Suppressor macrophage treated with lipopolysaccharide for 1 hour (primary cell): Measurements from ENCODE around the gene ZNF750.

ENCODE experiments used
- DNase-seq, 3 donors: peaks; one replicate each; pipeline ENCODE4 v3.0.0-alpha.2; 2020 to 2022

ZNF750 gene

GRCh38 chr17:82859431-82860403, 19.9 kb upstream of the ZNF750 start:
- DNase-seq = peak; percentile 91 to 94 (median 94)

DNA sequence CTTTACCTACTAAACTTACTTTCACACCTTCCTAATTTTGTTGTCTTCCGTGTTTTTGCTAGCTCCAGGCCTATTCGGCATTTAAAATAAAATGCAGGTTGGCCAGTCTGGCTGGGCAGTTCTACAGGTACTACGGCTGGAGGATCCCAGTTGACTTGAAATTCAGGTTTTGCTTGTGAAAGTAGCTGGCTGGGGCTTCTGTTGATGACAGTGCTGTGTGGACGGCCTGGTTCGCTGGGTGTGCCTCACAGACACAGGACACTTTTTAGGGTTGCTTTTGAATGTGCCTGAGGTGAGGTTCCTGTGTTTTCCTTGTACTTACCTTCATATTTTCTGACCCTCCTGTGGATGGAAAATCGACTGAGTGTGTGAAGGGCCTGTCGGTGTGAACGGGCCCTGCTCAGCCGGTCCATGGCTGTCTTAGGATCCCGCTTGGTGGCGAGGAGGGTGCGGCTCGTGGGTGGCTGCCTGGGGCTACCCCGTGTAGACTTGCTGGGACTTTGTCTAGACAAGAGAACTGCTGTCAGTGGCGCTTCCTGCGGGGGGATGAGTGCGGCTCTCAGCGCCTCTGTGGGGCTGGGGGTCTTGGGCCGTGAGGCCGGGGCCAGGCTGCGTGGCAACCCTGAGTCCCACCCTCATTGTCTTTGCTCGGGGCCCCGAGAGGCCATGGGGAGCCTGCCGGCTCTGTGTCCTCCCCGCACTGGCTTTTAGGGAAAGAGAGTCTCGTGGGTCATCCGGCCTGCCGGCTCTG, 18.7 kb upstream of the ZNF750 start:
- no peak for DNase-seq

DNA sequence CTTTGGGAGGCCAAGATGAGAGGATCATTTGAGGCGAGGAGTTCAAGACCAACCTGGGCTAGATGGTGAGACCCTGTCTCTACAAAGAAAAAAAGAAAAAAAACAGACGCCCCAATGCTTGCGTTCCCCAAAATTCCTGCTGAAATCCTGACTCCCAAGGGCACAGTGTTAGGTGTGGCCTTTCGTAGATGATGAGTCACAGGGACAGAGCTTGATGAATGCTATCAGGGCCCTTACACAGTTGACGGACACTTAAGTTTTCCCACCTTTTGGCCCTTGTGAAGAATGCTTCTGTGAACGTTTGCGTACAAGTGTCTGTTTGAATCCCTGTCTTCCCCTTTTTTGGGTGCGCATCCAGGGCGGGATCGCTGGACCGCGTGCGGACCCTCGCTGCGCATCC, 16.5 kb upstream of the ZNF750 start:
- no peak for DNase-seq

DNA sequence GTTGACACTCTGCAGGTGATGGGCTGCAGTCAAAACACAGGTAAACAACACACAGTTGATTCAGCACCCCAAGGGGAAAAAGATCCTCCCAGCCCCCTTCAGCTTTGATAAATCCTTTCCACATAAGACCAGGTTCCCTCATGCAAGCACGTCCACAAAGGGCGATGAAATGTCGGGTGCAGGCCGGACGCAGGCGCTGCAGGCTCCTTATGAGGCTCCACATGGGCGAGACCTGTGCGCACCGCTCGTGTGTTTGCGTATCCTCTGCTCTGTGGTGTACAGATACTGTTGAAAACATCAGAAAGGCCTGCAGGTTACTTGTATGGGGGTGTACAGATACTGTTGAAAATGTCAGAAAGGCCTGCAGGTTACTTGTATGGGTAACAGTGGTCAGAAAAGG, 14.4 kb upstream of the ZNF750 start:
- no peak for DNase-seq

GRCh38 chr17:82851381-82851780, 11.6 kb upstream of the ZNF750 start:
- DNase-seq = no peak

DNA sequence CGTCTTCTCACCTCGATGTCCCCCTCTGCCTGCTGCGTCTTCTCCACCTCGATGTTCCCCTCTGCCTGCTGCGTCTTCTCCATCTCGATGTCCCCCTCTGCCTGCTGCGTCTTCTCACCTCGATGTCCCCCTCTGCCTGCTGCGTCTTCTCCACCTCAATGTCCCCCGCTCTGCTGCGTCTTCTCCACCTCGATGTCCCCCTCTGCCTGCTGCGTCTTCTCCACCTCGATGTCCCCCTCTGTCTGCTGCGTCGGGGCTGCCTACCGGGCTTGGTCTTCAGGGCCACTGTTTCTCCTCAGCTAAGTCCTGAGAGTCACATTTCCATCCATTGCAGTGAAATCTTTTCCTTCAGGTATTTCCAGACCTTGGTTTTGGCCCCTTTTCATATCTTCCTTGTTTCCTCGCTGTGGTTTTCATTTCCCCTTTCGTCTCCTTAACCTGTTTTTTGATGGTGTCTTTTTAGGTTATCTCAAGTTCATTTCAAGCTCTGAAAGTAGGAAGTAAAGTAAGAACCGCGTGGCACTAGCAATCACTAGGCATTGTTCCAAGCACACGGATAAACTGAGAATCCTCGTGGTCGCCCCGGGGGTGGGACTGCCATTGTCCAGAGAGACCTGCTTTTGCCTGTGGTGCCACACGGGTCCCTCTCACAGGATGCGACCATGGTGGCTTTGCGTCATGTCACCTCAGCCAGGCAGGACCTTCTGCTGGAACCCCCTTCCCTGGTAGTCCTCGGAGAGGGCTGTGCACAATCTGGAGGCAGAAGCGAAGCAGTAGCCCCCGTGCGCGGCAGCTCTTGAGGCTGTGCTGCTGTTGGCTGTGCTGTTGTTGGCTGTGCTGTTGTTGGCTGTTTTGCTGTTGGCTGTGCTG, 9.5 kb upstream of the ZNF750 start:
- no peak for DNase-seq

DNA sequence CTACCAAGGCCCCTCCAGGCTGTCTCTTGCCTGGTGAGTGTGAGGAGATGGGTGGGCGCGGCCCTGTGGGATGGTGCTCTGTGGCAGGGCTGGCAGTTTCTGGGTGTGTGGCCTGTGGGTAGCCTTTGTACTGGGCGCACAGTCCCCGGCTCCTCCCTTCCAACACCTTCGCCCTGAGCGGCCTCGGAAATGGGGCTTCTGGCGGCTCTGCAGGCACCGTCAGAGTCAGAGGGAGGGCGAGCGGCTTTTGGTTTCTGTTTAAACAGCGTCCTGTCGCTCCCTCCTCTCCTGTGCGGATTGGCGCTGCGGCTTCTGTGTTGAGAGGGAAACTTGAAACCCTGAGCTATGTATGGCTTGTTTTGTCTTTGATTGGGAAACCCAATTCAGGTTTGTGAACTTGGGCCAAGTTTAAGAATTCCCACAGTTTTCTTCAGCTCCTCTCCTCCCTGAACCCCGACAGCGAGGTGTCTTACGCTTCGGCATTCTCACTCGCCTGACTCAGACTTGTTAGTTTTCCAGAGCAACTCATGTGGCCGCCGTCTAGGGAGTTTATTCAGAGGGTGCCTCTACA, 8.3 kb upstream of the ZNF750 start:
- DNase-seq = no peak

GRCh38 chr17:82846061-82846691, 6.4 kb upstream of the ZNF750 start:
- no peak for DNase-seq

- no peak for DNase-seq
Observed at GRCh38 chr17:82845163-82845807, 5.5 kb upstream of the ZNF750 start.

- DNase-seq = no peak
Observed at GRCh38 chr17:82844796-82845162, 5.0 kb upstream of the ZNF750 start.

GRCh38 chr17:82843904-82844680, 4.3 kb upstream of the ZNF750 start:
- DNase-seq = no peak

DNA sequence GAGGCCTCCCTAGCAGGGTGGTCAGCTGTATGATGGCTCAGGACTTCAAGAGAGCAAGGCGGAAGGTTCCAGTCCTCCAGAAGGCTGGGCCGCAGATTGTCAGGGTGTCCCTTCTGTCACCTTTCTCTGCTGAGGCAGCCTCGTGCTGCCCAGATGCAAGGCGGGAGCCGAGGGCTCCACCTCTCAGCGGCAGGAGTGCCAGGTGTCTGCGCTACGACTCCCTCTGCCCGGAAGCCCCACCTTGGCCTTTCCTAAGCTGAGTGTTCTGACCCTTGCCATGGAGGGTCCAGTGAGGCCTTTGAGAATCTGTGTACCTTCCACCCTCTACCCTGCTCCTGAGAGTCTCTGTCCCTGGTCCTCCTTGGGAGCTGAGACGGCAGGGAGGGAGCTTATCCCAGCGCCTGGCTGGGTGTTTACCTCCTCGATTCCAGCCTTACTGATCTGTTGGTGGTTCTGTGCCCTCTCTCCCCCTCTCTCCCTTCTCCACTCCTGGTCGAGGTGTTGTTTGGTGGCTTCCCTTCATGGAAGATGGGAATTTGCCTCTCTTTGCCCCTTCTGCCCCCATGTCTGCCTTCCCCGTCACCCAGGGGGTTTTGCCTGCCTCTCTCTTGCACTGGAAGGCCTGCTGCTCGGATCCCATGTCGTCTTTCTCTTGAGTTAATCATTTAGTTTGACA, 2.2 kb upstream of the ZNF750 start:
- no peak for DNase-seq

GRCh38 chr17:82840431-82840831, 609 bp upstream of the ZNF750 start:
- no peak for DNase-seq

DNA sequence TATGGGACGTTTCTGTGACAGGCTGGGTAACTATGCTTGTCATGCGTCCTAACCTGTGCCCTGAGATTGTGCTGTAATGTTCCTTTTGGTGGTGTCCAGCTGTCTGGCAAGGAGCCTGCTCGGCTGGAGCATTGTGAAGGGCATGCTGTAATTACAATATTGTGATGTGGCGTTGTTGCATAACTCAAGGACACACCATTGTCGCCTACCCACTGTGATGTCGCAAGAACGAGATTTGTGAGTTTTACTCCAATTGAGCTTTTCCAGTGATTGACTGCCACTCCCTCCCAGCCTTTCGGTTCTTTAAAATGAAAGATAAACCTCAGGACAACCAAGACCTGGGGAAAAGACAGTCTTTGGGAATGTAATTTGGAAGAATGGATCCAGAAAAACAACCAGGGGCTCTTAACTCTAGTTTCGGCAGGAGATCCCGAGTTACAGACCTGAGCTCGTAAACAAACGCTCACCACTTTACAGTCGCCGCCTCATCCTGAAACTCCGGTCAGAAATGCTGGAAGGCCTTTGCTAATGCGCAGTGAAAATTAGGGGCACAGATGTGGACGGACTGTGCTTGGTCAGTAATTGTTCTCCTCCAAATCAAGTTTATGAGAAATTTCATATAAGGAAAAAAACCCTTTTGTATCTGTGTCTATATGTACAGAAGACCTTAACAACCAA, 1.3 kb downstream of the ZNF750 start:
- peak; percentile 86 to 92 (median 88) for DNase-seq

DNA sequence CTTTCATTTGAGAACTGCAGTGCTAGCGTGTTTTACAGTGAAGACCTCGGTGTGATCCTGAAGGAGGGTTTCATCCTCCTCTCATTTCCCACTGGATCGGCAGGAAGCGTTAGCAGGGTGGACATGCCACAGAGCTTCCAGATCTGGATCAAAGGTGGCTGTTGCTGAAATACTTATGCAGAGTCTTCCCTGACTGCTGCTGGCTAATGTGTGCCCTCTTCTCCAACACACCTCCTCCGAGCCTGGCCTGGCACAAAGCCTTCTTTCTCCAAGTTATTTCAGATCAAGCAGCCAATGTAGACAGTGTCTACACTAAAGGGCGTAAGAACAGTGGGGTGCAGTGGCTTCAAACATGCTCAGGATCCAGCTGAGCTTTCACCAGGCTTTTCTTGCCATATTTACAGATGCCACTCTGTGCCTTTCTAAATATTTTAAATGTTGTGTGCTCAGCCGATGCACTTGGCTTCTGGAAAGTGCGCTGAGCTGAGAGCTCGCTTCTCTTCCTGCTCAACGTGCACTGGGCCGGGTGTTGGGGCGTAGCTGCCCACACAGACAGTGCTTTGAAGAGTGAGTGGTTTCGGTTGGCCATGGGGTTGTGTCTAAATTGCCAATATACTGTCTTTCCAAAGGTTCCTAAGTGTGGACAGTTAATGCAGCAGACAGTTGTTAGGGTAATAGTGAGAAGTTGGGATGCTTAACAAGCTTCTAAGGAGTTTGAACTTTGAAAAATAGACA, 2.1 kb downstream of the ZNF750 start:
- peak; percentile 24 to 48 (median 32) for DNase-seq

GRCh38 chr17:82836823-82837357, 2.9 kb downstream of the ZNF750 start:
- peak; percentile 64 to 67 (median 65) for DNase-seq

GRCh38 chr17:82835766-82836512, 3.9 kb downstream of the ZNF750 start:
- peak; percentile 10 to 36 (median 19) for DNase-seq

DNA sequence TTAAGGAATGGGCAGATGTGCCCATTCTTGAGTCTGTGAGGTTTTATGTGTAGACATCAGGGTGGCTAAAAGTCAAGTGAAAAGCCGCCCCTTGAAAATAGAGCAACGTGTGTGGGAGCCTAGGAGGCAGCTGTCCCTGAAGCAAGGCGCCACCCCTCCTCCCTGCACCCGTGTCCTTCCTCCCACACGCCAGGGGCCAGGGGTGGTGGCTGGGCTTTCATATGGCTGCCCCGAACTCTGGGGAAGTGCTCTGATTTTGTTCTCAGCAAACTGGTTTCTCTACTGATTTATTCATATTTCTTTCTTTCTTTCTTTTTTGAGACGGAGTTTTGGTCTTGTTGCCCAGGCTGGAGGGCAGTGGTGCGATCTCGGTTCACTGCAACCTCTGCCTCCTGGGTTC, 4.7 kb downstream of the ZNF750 start:
- peak; percentile 28 to 59 (median 35) for DNase-seq
